Activated gamma-delta T cell (primary cell): ENCODE measurements around the gene CNTFR.

Experiments used
- DNase-seq: peaks from one replicate; lab custom pipeline; 2025; lab: John Stamatoyannopoulos, UW

CNTFR gene

GRCh38 chr9:34507556-34507955 lies 82.0 kb downstream of the CNTFR start:
- DNase-seq, result no peak

- DNase-seq, result no peak
Measured at GRCh38 chr9:34506623-34507022, 82.9 kb downstream of the CNTFR start.

- no peak for DNase-seq
Measured at GRCh38 chr9:34505370-34506120, 84.0 kb downstream of the CNTFR start.

GRCh38 chr9:34503406-34503805 lies 86.1 kb downstream of the CNTFR start:
- DNase-seq, result no peak

- DNase-seq, result no peak
Measured at GRCh38 chr9:34502891-34503290, 86.6 kb downstream of the CNTFR start.

- DNase-seq, result no peak
Measured at GRCh38 chr9:34502471-34502870, 87.1 kb downstream of the CNTFR start.

GRCh38 chr9:34501889-34502425 lies 87.6 kb downstream of the CNTFR start:
- DNase-seq, result no peak
